Measurements from ENCODE around the gene SNCA.

Gene SNCA

DNA sequence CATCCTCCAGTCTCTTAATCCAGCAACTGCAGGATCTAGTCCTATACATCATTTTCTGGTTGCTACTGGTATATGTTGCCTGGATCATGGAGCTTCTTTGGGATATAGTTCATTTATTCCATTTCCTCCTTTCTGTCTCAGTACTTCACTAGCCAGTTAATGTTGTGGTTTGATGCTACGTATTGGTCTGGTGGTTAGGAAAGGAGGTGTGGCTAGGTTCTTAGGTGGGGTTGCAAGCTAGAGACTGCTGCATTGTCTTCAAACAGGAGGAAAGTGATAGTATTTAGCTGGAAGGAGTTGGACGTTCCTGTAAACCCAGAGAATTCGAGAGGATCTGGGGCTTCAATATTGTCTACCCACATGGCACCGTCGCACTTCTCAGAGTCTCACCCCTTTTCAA is 129.5 kb downstream of the SNCA start:
- no peak for DNase-seq (ENCODE audit: low read depth)
- TF ChIP-seq, protein P1, sequence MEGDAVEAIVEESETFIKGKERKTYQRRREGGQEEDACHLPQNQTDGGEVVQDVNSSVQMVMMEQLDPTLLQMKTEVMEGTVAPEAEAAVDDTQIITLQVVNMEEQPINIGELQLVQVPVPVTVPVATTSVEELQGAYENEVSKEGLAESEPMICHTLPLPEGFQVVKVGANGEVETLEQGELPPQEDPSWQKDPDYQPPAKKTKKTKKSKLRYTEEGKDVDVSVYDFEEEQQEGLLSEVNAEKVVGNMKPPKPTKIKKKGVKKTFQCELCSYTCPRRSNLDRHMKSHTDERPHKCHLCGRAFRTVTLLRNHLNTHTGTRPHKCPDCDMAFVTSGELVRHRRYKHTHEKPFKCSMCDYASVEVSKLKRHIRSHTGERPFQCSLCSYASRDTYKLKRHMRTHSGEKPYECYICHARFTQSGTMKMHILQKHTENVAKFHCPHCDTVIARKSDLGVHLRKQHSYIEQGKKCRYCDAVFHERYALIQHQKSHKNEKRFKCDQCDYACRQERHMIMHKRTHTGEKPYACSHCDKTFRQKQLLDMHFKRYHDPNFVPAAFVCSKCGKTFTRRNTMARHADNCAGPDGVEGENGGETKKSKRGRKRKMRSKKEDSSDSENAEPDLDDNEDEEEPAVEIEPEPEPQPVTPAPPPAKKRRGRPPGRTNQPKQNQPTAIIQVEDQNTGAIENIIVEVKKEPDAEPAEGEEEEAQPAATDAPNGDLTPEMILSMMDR (IDR thresholded peaks at IDR 0.05; ENCODE audit: low read depth, low read length, missing control alignments): no peak
- no peak overlapping the region for H3K4me3 ChIP-seq (ENCODE audit: low read depth, low read length)

DNA sequence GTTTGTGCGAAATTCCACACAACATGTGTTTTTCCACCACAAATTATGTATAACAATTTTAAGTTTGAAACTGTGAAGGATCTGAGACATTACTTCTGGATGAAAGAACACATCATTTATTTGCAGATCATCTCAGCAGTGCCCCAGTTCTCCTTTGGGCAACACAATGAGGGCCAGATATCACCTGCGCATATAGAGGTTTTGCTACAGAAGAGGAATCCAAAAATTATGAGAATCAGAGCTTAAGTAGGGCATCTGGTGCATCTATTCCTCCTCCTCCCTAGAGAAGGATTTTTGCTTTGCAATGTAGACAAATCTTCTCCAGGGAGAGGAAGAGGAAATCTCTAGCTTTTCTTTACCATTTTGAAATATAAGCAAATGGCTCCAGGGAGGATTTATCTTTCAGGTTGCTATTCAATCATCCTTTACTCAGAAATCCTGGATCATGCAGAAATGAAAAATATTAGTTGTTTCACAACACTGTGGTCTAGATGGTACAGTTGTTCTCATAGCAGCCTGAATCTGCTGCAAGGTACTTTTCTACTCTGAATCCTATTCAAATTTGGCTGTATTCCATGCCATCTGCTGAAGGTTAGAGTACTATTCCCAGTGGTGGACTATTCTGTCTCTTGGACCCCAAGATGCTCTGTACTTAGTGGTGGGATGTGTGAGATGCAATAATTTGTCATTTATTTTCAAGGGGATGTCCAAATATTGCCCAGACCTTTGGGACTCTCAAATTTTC is 132.1 kb downstream of the SNCA start:
- no peak overlapping the region for H3K4me3 ChIP-seq (ENCODE audit: low read depth, low read length)
- DNase-seq (ENCODE audit: low read depth): no peak
- TF ChIP-seq, protein P1 (IDR thresholded peaks at IDR 0.05; ENCODE audit: low read depth, low read length, missing control alignments): no peak

DNA sequence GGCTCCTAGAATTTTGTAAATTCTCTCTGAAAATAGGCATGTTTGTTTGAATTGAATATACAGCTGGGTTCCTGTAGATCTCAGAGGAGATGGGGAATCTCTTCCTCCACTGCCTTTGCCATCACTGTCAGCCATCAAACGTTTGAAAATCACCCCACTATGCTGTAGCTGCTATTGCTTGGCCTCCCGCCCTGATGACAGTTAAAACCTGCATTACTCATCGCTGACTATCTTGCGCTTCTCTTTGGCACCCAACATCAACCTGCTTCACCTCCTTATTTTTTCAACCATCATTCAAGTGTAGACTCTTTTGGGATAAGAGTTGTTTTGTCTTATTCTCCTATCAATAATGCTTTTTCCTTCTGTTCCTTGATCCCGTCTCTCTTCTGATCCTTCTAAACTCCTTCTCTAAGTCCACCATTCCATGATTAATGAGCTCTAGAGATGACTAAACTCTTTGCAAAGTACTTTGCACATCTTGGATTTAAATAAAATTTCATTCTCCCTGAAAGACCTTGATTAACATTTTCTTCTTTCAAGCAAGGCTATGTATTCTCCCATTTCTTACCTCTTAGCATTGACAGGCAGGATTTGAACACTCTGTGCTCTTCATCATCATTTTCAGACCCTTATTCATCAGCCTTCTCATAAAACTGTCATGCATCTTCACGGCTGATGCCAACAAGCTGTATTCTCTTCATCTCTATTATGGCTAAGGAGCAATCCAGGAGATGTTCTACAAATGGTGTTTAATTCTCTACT is 133.0 kb downstream of the SNCA start:
- no peak overlapping the region for H3K4me3 ChIP-seq (ENCODE audit: low read depth, low read length)
- no peak for DNase-seq (ENCODE audit: low read depth)
- TF ChIP-seq, protein P1 (IDR thresholded peaks at IDR 0.05; ENCODE audit: low read depth, low read length, missing control alignments): no peak

DNA sequence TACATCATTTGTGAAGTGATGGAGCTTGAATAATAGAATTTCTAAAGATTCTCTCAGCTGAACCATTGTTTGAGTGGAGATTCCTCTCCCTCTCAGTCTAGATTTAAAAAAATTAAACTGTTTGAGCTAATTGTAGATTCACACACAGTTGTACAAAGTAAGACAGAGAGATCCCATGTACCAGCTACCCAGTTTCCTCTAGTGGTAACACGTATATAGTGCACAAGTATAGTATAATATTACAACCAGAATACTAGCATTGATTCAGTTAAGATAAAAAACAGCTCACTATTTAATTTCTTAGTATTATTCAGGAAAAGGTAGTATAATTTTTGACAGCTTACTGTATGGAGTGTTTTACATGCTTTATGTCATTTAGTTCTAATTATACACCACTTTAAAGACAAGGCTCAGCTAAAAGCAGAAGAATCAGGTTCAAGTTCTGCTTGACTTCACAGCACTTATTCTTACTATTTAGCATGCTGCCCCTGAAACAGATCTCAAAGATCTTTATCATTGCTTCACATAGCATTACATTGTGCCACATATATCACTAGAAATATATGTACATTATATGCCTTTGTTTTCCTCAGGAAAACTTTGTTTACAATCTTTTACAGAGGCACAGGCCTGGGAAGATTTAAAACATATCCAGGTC is 136.1 kb downstream of the SNCA start:
- TF ChIP-seq, protein P1 (IDR thresholded peaks at IDR 0.05; ENCODE audit: low read depth, low read length, missing control alignments): no peak
- H3K4me3 ChIP-seq (ENCODE audit: low read depth, low read length): no peak overlapping the region
- DNase-seq (ENCODE audit: low read depth): no peak

DNA sequence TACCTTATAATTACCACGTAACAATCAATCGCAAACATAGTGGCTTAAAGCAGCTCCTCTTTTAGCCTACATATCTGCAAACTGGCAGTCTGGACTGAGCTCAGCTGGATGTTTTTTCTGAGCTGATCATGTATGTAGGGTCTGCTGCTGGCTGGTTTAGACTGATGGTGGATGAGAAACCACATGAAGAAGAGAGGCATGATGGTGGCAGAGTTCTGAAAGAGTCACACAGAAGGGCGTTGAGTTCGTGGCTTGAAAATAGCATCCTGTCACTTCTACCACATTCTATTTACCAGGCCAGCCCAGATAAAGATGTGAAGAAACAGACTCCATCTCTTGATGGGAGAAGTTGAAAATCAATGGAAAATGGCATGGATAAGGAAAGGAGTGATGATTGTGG is 151.3 kb downstream of the SNCA start:
- H3K4me3 ChIP-seq (ENCODE audit: low read depth, low read length): no peak overlapping the region
- TF ChIP-seq, protein P1 (IDR thresholded peaks at IDR 0.05; ENCODE audit: low read depth, low read length, missing control alignments): no peak
- DNase-seq (ENCODE audit: low read depth): no peak

DNA sequence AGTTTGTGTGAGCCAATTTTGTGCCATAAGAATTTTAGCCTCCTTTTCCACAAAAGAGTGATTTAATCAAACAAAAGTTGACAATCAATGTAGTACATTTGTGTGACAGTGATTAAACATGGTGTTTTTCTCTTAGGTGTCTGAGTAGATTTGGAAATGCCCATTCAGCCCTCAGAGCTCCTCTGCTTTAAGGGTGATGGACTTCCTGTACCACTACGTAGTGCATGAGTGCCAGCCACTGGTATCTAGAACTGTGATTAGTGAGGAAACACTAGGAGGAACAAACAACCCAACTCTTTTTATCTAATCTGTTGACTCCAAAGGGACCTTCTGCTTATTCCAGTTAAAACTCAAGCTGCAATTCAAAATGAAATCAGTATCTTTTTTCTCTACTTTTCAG is 151.7 kb downstream of the SNCA start:
- TF ChIP-seq, protein P1 (IDR thresholded peaks at IDR 0.05; ENCODE audit: low read depth, low read length, missing control alignments): no peak
- H3K4me3 ChIP-seq (ENCODE audit: low read depth, low read length): no peak overlapping the region
- no peak for DNase-seq (ENCODE audit: low read depth)

All from GM12864 (cell line).